Osteocyte (in vitro differentiated cells): ENCODE measurements around the gene FDX1. TPM values are rescaled to one million over a fixed set of nuclear protein-coding genes. Genes with fewer than 3 reads are reported as not detected.

ENCODE experiments used
- DNase-seq: peaks from one replicate; pipeline ENCODE4 v3.0.0; 2021; ENCODE audit warnings: mixed read lengths; ENCODE audit not compliant: unreplicated experiment; ENCODE audit errors: extremely low spot score
- H3K27ac Mint-ChIP-seq: one replicate; pipeline ENCODE4 v1.8.0; 2021; ENCODE audit warnings: mild to moderate bottlenecking, mixed read lengths; ENCODE audit not compliant: unreplicated experiment
- H3K27me3 Mint-ChIP-seq: one replicate; pipeline ENCODE4 v1.8.0; 2021; ENCODE audit warnings: mixed read lengths; ENCODE audit not compliant: unreplicated experiment
- H3K36me3 Mint-ChIP-seq: one replicate; pipeline ENCODE4 v1.8.0; 2021; ENCODE audit warnings: mixed read lengths; ENCODE audit not compliant: unreplicated experiment
- H3K4me1 Mint-ChIP-seq: one replicate; pipeline ENCODE4 v1.8.0; 2021; ENCODE audit warnings: mixed read lengths; ENCODE audit not compliant: unreplicated experiment
- H3K4me3 Mint-ChIP-seq: one replicate; pipeline ENCODE4 v1.8.0; 2021; ENCODE audit warnings: mild to moderate bottlenecking, moderate library complexity, mixed read lengths; ENCODE audit not compliant: unreplicated experiment
- H3K9me3 Mint-ChIP-seq: one replicate; pipeline ENCODE4 v1.8.0; 2021; ENCODE audit warnings: mixed read lengths; ENCODE audit not compliant: unreplicated experiment
- total RNA-seq: library from RNA; stranded (reverse); gene quantifications from 2 replicates; pipeline ENCODE4 v1.2.1, GENCODE V29; 2021
- TF ChIP-seq, protein P1 (sequence below): fragments of 200-600 bp; sonication (generic); IDR thresholded peaks from 2 replicates; pipeline ENCODE4 v1.5.0; 2021; ENCODE audit warnings: antibody characterized with exemption, mild to moderate bottlenecking, moderate library complexity

FDX1 gene
- total RNA-seq, 1 donor from 2014 or later, result 6.3 TPM

DNA sequence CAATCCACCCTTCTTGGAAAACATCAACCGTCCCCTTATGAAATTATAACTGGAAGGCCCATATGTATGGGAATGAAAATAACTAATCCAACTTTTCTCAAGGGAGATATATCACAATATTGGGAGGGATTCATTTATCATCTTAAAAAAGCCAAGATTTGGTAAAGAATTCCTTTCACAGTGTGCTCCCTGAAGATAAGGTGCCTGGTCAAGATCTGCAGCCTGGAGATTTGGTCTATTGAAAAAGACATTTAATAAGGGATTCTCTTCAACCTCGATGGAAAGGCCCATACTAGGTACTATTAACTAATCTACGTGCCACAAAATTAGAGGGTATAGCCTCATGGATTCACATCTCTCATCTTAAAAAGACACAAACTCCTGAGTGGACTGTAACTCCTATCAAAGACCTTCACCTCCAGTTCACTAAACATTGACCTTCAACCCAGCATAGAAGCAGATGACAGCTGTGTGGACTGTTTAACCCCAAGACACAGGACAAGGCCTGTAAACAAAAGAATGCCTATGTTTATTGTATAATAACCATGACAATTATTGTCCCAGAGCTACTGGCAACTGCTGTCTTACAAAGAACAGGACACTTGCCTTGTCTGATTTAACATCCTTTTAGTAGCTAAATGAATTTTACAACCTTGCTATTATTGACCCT is 4.8 kb upstream of the FDX1 start:
- TF ChIP-seq, protein P1, sequence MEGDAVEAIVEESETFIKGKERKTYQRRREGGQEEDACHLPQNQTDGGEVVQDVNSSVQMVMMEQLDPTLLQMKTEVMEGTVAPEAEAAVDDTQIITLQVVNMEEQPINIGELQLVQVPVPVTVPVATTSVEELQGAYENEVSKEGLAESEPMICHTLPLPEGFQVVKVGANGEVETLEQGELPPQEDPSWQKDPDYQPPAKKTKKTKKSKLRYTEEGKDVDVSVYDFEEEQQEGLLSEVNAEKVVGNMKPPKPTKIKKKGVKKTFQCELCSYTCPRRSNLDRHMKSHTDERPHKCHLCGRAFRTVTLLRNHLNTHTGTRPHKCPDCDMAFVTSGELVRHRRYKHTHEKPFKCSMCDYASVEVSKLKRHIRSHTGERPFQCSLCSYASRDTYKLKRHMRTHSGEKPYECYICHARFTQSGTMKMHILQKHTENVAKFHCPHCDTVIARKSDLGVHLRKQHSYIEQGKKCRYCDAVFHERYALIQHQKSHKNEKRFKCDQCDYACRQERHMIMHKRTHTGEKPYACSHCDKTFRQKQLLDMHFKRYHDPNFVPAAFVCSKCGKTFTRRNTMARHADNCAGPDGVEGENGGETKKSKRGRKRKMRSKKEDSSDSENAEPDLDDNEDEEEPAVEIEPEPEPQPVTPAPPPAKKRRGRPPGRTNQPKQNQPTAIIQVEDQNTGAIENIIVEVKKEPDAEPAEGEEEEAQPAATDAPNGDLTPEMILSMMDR, result no peak
- no peak overlapping the region for H3K4me3 Mint-ChIP-seq
- no peak for DNase-seq
- H3K9me3 Mint-ChIP-seq, result peaks cover 4% of the 10 kb centered on the region
- no peaks in the 10 kb centered on the region for H3K27me3 Mint-ChIP-seq
- H3K27ac Mint-ChIP-seq, result no peak overlapping the region
- H3K36me3 Mint-ChIP-seq, result no peaks in the 10 kb centered on the region
- H3K4me1 Mint-ChIP-seq, result peaks cover 8% of the 10 kb centered on the region

DNA sequence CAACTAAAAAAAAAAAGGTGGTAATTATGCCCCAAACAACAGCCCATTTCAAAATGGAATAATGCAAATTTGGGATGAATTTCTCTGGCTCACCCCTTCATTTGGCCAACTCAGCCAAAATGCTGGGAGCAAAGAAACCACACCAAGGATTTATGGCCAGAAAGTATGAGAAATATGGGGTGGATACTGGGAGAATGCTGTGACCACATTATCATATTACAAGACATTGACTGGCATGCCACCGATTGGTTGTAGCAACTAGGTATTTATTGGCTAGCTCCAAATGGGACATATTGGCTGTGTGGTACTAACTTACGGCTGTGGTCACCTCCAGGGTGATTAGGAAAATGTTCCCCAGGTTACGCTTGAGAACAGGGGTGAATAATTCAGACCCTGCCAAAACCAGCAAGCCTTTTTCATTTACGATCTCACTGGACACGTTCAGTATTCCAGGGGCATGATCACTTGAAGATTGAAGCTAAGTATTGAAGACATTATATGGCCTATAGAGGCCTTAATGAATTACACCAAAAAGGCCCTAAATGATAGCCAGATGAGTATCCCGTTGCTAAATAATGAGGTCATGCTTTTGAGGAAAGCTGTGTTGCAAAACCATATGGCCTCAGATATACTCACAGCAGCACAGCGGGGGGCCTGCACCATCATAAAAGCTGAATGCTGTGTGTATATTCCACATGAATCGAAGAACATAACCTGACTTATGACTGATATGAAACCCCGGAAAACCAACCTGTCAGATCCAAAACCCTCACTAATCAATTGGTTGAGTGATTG is 3.8 kb upstream of the FDX1 start:
- Mint-ChIP-seq H3K4me1 (peaks cover 10% of the 10 kb centered on the region), H3K4me3 (no peak overlapping the region), H3K27me3 (no peaks in the 10 kb centered on the region), H3K36me3 (no peaks in the 10 kb centered on the region), H3K9me3 (no peaks in the 10 kb centered on the region), H3K27ac (no peak overlapping the region)
- no peak for DNase-seq
- TF ChIP-seq, protein P1, result no peak

DNA sequence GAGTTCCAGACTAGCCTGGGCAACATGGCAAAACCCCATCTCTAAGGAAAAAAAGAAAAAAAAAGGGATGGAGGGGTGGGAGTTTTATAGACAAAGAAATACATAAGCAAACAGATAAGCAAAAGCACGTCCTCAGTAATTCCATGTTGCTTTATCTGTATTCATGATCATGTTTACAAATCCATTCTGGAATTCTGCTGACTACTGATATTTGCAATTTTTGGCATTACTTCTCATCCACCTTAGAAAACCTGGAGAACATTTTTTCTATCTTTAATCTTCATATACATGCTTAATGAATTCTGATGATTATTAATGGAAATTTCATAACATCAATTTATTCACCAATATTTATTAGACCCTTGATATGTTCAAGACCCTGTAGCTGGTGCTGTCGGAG is 1.7 kb upstream of the FDX1 start:
- no peaks in the 10 kb centered on the region for H3K36me3 Mint-ChIP-seq
- peaks cover 29% of the 10 kb centered on the region for H3K4me1 Mint-ChIP-seq
- no peak overlapping the region for H3K27ac Mint-ChIP-seq
- no peaks in the 10 kb centered on the region for H3K27me3 Mint-ChIP-seq
- TF ChIP-seq, protein P1, result no peak
- no peak overlapping the region for H3K4me3 Mint-ChIP-seq
- no peak for DNase-seq
- no peaks in the 10 kb centered on the region for H3K9me3 Mint-ChIP-seq

DNA sequence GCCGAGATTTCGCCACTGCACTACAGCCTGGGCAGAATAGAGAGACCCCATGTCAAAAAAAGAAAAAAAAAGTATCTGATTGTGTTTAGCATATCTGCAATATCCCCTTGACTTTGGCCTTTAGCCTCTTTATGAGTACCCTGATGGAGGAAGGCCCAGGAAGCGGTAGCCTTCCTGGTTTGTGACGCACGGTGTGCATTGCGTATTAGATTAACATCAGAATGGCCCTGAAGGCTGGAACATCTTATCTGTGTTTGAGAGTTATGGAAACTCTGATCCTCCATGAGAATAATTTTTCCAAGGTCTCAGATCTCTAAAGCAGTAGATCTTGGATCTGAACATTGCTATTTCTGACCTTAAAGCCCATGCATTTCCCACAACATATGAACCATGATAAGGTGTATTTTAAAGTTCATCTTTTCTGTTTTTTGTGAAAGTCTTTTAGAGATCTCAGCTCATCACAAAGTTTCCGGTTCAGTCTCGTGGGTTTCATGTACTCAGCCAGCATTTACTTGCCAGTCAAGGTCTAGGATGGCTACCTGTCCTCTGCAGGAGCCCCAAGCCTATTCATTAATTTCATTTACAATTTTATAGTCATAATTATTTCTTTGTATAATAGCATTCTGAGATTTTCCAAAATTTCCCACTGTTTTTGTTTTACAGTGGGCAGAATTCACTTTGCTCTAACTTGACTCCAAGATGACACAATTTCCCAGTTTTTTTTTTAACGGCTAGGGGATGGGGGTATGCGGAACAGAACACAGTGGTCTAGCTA is 605 bp upstream of the FDX1 start:
- Mint-ChIP-seq H3K9me3 (no peaks in the 10 kb centered on the region), H3K4me1 (peaks cover 40% of the 10 kb centered on the region), H3K27ac (peak overlapping the region; percentile 89), H3K36me3 (no peaks in the 10 kb centered on the region), H3K27me3 (no peaks in the 10 kb centered on the region), H3K4me3 (peak overlapping the region; percentile 82)
- no peak for DNase-seq
- TF ChIP-seq, protein P1, result no peak
